ENCODE data around the gene RRP8. TPM values are rescaled to one million over a fixed set of nuclear protein-coding genes. Genes with fewer than 3 reads are reported as not detected.

RRP8 gene
- total RNA-seq, 1 experiment from 2014 or later: 15.1 TPM

- no peaks in the 10 kb centered on the region for H3K9me3 ChIP-seq (ENCODE audit: low read length)
- H3K27me3 ChIP-seq (ENCODE audit: low read length): no peaks in the 10 kb centered on the region
- no peak for TF ChIP-seq EZH2 (IDR thresholded peaks at IDR 0.05; ENCODE audit: low read length, unreplicated experiment)
- no peak for TF ChIP-seq EZH2phosphoT487 (IDR thresholded peaks at IDR 0.05; ENCODE audit: borderline replicate concordance, low read length)
- TF ChIP-seq CTCF (conservative IDR thresholded peaks at IDR 0.05; ENCODE audit: low read depth, low read length): no peak
- no peak overlapping the region for H3K27ac ChIP-seq (ENCODE audit: low read length)
- no peaks in the 10 kb centered on the region for H4K20me1 ChIP-seq (ENCODE audit: low read length)
- no peak overlapping the region for H3K4me2 ChIP-seq (ENCODE audit: low read length)
- no peaks in the 10 kb centered on the region for H3K9me2 ChIP-seq (replicated peaks; ENCODE audit: low read length)
- CTCF ChIA-PET: no interaction called here
- H2AFZ ChIP-seq (ENCODE audit: low read length): no peak overlapping the region
- POLR2A ChIA-PET (ENCODE audit: unreplicated experiment): no interaction called here
- H3F3A ChIP-seq (ENCODE audit: low read length, unreplicated experiment): no peaks in the 10 kb centered on the region
- ATAC-seq (no peak), DNase-seq (no peak)
- H3K4me1 ChIP-seq (ENCODE audit: insufficient read depth, low read length): peaks cover 2% of the 10 kb centered on the region
- intact Hi-C loops (cut with micrococcal nuclease): no loop called here
- H3K4me3 ChIP-seq (ENCODE audit: low read length): no peak overlapping the region
- H3K79me2 ChIP-seq (ENCODE audit: low read length): peaks cover 2% of the 10 kb centered on the region; the same call in 1 of the 2 replicates
- no TSS peak for BruUV-seq (replicated peaks)
- no peak overlapping the region for H3K9ac ChIP-seq (ENCODE audit: low read length)
- no peaks in the 10 kb centered on the region for H3K36me3 ChIP-seq (ENCODE audit: low read depth, low read length)
Observed at GRCh38 chr11:6623391-6624363, 20.3 kb upstream of the RRP8 start.

- CTCF ChIA-PET: interaction anchor here (0.6 kb wide), 1 partner anchor 324 kb away, joined by 8 read pairs; no protein-coding TSS in a partner anchor
- H3K9me3 ChIP-seq (ENCODE audit: low read length): no peaks in the 10 kb centered on the region
- no peak overlapping the region for H3K9ac ChIP-seq (ENCODE audit: low read length)
- no peaks in the 10 kb centered on the region for H3K36me3 ChIP-seq (ENCODE audit: low read depth, low read length)
- H3K4me3 ChIP-seq (ENCODE audit: low read length): no peak overlapping the region
- H3K4me2 ChIP-seq (ENCODE audit: low read length): no peak overlapping the region
- no peak overlapping the region for H2AFZ ChIP-seq (ENCODE audit: low read length)
- H3K27me3 ChIP-seq (ENCODE audit: low read length): no peaks in the 10 kb centered on the region
- intact Hi-C loops (cut with micrococcal nuclease): no loop called here
- H4K20me1 ChIP-seq (ENCODE audit: low read length): no peaks in the 10 kb centered on the region
- ATAC-seq (no peak), DNase-seq (no peak)
- BruUV-seq (replicated peaks): no TSS peak
- TF ChIP-seq EZH2 (IDR thresholded peaks at IDR 0.05; ENCODE audit: low read length, unreplicated experiment) (no peak), EZH2phosphoT487 (IDR thresholded peaks at IDR 0.05; ENCODE audit: borderline replicate concordance, low read length) (no peak), CTCF (conservative IDR thresholded peaks at IDR 0.05; ENCODE audit: low read depth, low read length) (no peak)
- POLR2A ChIA-PET (ENCODE audit: unreplicated experiment): no interaction called here
- H3K4me1 ChIP-seq (ENCODE audit: insufficient read depth, low read length): peaks cover 13% of the 10 kb centered on the region
- H3F3A ChIP-seq (ENCODE audit: low read length, unreplicated experiment): no peaks in the 10 kb centered on the region
- no peak overlapping the region for H3K27ac ChIP-seq (ENCODE audit: low read length)
- H3K79me2 ChIP-seq (ENCODE audit: low read length): peaks cover 3% of the 10 kb centered on the region; the same call in 1 of the 2 replicates
- H3K9me2 ChIP-seq (replicated peaks; ENCODE audit: low read length): no peaks in the 10 kb centered on the region
Observed at GRCh38 chr11:6622261-6623171, 19.1 kb upstream of the RRP8 start.
